ENCODE measurements around the gene PRKG1.

Gene PRKG1

DNA sequence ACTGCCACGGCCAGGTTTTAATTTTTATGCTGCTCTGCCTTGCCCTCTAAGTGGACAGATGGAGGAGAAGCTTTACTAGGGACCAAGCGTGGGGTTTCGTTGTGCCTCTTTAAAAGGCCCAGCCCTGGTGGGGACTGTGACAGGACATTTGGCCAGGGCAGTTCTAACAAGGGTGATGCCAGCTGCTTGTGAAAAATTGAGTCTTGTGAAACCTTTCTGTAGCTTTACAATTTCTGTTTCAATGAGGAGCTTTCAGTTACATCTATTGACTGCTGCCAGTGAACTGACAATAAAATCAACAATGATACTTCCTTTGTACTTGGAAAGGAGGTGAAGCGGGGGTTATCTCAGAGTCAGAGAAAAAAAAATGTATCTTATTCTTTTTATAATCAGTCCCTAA is 858.2 kb downstream of the PRKG1 start:
- DNase-seq (ENCODE audit: low spot score), result no peak

DNA sequence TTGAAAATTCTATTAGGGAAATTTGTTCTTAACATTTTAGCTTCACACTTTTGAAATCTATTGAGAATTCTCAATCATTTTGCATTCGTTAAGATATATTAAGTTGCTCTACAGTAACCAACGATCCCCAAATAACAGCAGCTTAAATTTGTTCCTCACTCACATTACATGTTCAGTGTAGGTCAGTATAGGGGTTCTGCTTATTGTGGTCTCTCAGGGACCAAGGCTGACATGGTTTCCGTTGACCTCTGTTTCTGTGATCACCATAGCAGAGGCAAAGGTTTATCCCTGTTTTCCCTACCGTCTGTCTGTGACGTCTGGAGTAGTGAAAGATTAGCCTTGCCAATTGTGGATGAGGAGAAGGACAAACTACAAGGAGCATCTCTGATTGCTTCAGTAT is 860.1 kb downstream of the PRKG1 start:
- DNase-seq (ENCODE audit: low spot score), result no peak

DNA sequence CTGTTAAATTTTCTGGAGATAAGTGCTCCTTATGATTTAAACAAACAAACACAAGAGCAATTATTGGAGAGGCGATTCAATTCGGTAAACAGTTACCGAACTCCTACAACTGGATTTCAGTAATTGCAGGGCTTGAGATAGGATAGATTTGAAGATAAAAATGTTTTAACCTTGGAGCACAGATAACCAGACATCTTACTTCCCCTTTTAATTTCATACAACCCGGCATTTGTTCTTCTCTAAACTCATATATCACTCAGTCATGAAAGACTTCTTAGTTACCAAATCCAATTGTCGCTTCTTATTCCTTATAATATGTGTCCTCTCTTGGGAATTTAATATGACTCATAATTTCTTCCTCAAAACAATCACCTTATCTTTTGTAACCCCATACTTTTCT is 861.1 kb downstream of the PRKG1 start:
- DNase-seq (ENCODE audit: low spot score), result no peak

DNA sequence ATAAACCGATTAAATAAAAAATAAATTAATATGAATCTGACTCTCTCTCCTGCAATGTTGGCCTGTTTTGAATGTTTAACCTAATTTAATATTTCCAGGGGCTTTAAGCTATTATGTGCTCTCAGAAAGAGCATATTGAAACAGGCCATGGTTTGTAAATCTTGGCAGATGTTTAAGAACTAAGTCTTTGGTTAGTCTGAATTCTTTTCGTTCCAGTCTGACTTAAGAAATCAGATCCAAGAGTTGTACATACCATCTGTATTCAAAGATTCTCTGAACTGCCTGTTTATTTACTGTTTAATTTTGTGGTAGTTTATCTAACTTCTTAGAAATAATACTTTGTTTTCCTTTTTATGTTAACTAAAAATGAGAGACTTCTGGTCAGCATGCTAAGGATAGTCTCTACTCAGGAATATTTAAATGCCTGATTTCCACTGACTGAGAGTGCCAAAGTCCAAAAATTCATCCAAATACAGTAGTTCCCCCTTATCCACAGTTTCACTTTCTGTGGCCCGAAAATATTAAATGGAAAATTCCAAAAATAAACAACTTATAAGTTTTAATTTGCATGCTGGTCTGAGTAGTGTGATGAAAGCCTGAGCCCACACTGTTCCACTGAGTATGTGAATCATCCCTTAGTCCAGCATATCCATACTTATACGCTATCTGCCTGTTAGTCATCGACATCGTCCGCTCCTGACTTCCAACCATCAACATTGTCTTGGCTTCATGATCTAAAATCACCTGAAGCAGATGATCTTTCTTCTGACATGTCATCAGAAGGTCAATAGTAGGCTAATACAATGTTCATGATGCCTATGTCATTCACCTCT is 863.2 kb downstream of the PRKG1 start:
- no peak for DNase-seq (ENCODE audit: low spot score)

DNA sequence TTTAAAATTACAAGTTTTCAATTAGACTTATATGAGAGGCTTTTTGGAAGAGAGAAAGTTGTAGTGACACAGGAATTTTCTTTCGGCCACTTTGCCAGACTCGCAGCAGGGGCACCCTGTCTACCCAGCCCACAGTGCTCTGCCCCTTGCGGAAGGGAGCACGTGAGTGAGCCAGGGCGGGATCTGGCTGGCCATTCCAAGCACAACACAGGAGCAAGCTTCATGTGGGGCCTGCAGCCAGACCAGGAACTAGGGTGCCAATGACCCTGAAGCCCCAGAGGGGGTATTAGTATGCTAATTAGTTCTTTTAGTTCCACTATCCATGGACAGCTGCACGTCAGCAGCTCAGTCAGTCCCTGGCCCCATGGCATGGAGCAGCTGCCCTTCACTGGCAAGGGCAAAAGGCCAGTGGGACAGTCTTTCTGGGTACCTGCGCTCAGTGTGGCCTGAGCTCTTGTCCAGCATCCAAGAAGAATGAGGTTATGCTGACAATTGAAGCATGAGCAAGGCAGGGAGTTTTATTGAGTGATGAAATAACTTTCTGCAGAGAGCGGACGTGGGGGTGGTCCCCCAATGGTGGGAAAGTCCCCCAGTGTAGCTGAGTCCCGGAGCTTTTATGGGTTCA is 876.2 kb downstream of the PRKG1 start:
- DNase-seq (ENCODE audit: low spot score), result no peak

DNA sequence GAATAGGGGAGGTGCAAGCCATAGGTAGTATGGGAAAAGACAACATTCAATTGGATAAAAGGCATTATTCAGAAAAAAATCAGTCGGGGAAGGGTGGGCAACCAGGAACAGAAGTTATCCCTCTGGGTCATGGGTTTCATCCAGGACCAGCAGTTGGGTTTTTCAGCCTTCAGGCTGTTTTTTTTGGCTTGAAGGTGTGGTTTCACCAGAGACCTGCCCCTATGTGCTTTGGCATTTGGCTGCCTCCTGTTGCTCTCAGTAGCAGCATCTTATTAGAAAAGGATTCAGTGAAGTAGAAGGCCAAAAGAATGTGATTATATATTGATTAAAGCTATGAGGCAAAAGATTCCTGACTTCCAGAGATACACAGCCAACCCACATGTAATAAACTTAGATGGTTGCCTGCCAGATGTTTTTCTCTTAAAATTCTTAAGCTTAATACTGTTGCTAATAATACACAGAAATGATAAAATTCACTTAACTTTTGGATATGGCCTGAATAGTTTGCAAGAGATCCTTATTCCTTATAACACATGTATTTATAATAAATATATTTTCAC is 876.8 kb downstream of the PRKG1 start:
- no peak for DNase-seq (ENCODE audit: low spot score)

DNA sequence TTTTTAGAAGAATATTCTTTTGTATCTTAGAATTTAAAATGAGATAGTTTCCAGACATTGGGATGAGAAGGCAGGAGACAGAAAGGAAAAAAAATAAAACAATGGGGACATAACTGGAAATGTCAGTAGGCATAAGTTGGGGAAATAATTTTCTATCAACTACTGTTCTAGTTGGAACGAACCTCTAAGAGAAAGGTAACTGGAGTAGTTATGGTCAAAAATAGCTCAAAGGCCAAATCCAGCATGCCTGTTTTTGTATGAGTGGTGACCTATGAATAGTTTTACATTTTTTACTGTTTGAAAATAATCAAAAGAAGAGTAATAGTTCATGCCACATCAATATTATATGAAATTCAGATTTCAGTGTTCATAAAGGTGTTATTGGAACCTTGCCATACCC is 877.3 kb downstream of the PRKG1 start:
- DNase-seq (ENCODE audit: low spot score), result no peak

DNA sequence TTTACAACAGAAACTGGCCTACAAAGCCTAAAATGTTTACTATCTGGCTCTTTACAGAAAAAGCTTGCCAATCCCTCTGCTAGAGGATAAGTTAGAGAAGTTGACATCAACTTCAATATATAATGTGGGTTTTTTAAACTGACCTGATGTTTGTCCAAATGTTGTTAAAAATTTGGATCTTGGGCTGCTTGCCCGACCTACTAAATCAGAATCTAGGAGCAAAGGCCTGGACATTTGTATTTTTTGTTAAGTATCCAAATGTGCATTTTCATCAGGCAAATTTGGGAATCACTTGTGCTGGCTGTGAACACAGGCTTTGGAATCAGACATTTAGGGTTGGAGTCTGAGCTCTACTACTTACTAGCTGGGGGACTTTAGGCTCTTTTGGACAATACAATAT is 877.8 kb downstream of the PRKG1 start:
- no peak for DNase-seq (ENCODE audit: low spot score)

DNA sequence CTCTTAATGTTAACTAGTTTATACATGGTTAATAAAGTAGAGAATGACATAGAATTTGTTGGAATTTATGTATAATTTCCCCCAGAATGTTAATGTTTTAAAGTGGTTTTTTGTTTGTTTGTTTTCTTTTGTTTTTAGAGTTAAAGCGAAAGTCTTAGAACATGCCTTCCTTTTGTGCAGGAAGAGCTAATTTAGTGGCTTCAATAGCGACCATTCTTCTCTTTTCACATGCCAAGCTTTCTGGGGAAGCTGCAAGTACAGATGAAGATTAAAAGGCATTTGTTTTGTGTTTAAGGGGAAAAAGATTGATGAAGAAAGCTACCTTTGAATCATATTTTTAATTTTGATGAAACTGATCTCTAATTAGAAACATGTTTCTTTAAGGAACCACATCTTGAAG is 881.4 kb downstream of the PRKG1 start:
- DNase-seq (ENCODE audit: low spot score), result no peak

DNA sequence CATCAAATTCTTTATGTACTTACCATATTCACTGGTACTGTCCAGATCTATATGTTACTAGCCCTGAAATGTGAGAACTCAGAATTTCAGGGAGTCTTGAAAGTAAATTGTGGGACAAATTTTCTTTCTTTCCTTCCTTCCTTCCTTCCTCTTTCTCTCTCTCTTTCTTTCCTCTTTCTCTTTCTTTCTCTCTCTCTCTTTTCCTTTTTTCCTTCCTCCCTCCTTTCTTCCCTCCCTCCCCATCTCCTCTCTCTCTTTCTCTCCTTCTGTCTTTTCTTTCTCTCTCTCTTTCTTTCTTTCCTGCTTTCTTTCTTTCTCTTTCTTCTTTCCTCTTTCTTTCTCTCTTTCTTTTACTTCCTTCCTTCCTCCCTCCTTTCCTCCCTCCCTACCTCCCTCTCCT is 882.5 kb downstream of the PRKG1 start:
- no peak for DNase-seq (ENCODE audit: low spot score)

DNA sequence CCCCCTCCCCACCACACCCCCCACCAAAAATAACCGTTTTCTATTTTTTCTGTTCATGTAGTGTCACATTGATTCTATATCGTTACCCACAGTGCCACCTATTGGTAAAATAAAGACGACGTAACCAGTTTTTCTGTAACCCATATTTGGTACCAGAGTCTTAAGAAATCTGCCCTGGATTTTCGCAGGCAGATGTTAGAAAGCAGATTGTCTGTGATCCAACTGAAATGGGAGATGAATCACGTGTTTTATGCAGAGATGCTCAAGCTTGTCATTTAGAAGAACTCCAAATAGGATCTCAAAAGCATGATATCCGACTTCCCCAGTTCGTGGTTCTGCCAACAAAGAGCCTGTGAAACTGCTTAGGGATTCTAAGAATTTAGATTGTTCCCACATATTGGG is 886.2 kb downstream of the PRKG1 start:
- DNase-seq (ENCODE audit: low spot score), result peak; percentile 41

DNA sequence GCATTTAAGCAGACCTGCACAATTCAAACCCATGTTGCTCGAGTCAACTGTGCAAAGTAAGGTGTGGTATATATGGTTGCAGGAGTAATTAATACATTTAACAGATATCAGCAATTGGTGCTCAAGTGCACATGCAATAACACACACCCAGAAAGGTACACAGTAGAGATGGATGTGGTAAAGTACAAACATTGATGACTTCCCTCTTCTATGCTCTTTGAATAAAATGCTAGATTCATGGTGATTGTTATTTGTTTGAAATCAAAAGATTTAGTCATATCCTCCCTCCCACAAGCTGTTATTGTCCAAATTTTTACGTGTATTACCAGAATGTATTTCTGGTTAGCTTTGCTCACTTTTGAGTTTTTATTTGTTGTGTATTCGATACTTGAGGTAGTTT is 887.1 kb downstream of the PRKG1 start:
- DNase-seq (ENCODE audit: low spot score), result no peak

DNA sequence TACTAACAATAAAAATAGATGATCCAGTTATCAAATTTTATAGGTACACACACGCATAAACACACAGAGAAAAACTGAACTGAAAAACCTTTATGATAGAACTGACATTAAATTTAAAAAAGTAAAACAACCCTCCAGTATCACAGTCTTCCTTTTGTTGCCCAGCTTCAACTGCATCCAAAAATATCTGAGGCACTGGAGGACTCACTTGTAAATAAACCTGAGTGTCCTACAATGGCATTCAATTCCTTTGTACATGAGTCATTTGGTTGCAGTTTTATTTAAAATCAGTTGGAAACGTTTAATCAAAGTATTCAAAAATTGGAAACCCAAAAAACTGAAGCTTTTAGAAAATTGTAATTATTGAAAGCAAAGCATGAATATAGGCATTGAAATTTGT is 890.3 kb downstream of the PRKG1 start:
- DNase-seq (ENCODE audit: low spot score), result no peak

DNA sequence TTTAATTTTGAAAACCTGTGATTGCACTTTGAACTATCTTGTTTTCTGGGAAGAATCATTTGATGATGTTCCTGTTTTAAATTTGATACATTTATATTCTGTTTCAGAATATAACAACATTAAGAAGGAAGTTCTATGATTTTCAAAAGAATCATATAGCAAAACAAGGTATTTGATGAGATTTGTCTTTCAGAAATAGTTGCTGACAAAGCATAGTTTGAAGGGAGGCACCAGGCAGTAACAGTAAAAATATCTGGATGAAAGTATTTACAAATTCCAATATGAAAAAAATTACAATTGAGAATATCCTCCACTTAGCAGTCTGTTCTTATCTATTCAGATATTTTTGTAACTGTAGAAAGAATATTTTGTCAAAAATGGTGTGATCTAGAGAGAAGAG is 891.2 kb downstream of the PRKG1 start:
- DNase-seq (ENCODE audit: low spot score), result no peak

DNA sequence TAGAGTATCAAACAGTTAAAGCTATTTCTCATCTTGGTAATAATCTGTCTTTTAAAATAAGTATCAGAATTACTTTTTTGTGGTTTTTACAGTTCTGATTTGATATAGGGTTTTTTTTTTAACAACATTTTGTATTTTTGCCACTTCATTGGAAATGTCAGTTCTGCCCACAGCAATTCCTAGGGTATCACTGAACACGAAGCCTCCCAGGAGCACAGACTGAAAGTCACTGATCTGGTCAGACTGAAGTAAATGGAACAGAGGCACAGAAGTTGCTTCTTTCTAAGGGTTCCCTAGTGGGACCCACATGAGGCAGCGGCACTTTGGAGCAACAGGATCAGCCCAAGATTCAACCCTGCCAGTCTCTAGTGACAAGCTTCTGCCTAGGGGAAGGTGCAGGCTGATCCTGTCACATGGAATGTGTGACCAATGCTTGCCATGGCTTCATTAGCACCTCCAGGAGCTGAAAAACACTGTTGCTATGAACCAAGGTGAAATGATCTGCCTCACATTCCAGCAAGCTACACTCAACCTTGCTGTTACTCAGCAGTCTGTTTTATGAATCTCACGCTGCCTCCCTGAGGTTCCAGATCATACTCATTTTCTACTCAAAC is 898.6 kb downstream of the PRKG1 start:
- no peak for DNase-seq (ENCODE audit: low spot score)

DNA sequence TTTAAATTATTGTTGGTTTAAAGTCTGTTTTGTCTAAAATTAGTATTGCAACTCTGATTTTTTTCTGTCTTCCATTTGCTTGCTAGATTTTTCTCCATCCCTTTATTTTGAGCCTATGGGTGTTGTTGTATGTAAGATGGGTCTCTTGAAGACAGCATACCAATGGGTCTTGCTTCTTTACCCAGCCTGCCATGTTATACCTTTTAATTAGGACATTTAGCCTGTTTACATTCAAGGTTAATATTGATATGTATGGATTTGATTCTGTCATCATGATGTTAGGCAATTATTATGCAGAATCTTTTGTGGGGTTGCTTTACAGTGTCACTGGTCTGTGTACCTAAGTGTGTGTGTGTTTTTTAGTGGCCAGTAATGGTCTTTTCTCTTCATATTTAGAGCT is 906.5 kb downstream of the PRKG1 start:
- no peak for DNase-seq (ENCODE audit: low spot score)

DNA sequence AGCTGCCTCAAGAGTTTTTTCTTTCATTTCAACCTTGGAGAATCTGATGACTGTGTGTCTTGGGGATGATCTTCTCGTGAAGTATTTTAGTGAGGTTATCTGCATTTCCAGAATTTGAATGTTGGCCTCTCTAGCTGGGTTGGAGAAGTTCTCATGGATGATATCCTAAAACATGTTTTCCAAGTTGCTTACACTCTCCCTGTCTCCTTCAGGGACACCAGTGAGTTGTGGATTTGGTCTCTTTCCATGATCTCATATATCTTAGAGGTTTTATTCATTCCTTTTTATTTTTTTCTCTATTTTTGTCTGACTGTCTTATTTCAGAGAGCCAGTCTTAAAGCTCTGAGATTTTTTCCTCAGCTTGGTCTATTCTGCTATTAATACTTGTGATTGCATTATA is 907.4 kb downstream of the PRKG1 start:
- DNase-seq (ENCODE audit: low spot score), result no peak

DNA sequence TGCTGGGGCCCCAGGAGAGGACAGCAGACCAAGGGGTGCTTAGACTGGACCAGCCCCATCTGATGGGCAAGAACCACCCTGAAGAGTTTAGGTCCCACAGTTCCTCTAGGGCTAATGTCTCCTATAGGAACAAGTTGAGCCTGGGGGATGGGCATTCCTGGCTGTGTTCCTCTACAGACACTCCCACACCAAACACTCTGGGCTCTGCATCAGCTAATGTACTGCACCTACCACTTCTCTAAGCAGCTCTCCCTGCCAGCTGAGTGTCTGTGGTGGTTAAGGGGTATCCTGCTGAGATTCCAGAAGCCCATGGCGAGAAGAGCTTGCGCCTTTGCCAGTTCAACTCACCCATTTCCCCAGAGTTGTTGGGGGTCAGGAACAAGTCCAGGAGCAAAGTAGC is 909.2 kb downstream of the PRKG1 start:
- no peak for DNase-seq (ENCODE audit: low spot score)

DNA sequence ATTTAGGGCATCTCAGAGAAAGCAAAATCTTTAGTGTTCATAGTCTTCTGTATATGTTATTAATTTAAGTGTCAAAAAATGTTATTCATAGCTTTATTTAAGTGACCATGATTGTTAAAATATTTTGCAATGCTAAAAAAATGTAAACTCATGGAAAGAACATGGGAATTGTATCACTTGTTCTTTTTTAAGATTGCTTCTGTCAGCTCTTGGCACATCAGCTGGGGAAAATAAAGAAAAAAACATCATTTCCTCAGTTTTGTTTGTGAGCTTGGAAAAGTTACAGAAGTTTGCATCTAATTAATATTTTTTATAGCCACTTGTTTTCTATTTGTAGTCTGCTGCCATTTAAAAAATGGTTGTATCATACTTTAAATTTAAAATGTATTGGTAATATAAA is 911.0 kb downstream of the PRKG1 start:
- no peak for DNase-seq (ENCODE audit: low spot score)

DNA sequence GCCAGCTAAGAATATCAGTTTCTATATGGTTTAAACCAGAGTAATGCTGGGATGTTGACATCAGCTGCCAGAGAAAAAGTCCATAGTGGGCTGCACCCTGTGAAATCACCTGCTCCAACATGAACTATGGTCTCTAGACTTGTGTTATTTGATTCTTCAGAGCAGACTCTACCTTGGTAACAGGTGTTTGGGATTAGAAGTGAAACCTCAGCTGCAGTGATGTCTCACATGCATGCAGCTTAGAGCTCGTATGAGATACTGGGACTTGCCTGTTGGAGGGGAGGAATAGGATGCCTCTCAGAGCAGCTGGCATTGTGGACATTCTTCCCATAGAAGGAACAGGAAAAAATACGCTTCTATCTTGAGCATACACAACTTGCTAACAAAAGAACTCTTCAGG is 912.2 kb downstream of the PRKG1 start:
- DNase-seq (ENCODE audit: low spot score), result no peak

DNA sequence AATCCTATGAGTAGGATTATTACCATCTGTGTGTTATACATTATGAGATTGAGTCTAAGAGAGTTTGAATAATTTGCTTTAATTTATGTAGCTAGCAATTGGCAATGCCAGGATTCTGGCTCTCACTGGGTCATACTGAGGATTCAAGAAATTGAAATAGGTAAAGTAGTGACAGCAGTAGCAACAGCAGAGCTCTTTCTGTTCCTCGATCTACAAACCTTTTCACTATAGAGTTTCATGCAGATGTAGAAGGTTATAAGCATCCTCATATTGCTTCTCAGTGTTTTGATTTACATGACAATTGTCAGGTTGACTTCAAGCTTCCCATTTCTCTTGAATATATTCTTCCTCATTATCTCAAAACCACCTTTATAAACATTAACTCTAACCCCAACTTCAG is 919.2 kb downstream of the PRKG1 start:
- no peak for DNase-seq (ENCODE audit: low spot score)

DNA sequence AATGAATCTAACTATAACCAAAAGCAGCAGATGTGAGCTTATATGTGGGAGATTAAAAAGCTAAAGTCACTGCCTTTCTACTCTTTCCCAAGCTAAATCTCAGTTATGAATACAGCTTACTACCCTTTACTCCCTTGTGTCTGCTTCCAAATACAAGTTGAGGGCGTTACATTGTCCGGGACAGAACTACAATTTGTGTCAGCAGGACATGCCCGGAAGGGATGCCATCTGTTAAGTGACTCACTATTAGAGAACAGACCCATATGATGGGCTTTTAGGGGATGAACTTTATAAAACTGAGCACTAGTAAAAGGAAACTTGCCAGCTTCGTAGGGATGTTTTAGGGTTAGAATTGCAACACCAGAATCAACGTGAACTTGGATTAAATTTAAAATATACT is 924.8 kb downstream of the PRKG1 start:
- no peak for DNase-seq (ENCODE audit: low spot score)

DNA sequence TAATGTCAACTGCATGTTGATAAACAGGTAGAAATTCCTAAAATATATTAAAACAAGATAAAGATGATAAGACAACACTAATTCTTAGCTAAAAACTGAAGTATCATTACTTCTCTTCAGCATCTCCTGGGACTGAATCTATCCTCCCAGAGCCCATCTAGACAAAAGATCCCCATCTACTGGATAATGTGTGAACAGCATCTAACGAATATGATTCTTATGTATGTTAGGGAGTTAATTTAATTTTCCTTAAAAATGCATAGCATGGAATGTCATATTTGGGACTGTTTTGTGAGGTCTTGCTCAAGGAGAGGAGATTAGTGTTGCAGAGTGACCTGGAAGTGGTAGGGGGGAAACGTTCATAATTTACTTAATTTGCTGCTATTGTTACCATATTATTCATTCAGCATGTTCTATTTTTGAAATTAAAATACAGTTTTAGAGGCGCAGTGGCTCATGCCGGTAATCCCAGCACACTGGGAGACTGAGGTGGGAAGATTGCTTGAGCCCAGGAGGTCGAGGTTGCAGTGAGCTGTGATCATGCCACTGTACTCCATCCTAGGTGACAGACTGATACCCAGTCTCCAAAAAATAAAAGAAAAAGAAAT is 930.2 kb downstream of the PRKG1 start:
- peak; percentile 10 for DNase-seq (ENCODE audit: low spot score)

Data from putamen (tissue), 1 donor.